GM13976 (cell line): ENCODE measurements around the gene CNTFR.

Source experiments
- DNase-seq: peaks from one replicate; pipeline ENCODE4 v3.0.0; 2012; ENCODE audit warnings: low spot score
- in situ Hi-C: fragments of 300-500 bp; cut with MboI; formaldehyde crosslinking; loops from one replicate; pipeline ENCODE4 v1.12.0; 2022; ENCODE audit warnings: low sequenced_read_pairs, mixed read lengths, inconsistent platforms; ENCODE audit not compliant: unreplicated experiment
- TF ChIP-seq, protein P1 (sequence below): IDR thresholded peaks from 2 replicates; pipeline ENCODE4 v1.5.1; 2012; ENCODE audit warnings: borderline replicate concordance, mild to moderate bottlenecking; ENCODE audit not compliant: insufficient read depth; ENCODE audit errors: extremely low read depth, missing control alignments, control extremely low read depth

Gene CNTFR

DNA sequence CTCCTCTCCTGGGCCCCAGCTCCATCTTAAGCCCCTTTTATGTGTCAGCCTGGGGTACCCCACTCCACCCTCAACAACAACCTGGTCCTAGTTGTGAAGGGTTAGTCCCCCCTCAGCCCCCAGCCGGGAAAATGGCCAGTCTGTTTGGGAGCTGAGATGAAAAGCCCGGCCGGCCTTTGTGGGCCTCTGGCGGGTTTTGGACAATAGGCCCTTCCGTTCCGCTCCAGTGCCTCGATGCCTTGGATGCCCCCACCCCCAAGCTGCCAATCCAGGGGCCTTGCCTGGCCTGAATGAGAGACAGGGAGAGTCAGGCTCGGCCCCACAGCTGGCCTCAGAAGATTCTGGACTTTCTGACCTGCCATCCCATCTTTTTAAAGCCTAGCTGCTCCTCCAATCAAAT is 9.2 kb downstream of the CNTFR start:
- DNase-seq = no peak
- TF ChIP-seq, protein P1, sequence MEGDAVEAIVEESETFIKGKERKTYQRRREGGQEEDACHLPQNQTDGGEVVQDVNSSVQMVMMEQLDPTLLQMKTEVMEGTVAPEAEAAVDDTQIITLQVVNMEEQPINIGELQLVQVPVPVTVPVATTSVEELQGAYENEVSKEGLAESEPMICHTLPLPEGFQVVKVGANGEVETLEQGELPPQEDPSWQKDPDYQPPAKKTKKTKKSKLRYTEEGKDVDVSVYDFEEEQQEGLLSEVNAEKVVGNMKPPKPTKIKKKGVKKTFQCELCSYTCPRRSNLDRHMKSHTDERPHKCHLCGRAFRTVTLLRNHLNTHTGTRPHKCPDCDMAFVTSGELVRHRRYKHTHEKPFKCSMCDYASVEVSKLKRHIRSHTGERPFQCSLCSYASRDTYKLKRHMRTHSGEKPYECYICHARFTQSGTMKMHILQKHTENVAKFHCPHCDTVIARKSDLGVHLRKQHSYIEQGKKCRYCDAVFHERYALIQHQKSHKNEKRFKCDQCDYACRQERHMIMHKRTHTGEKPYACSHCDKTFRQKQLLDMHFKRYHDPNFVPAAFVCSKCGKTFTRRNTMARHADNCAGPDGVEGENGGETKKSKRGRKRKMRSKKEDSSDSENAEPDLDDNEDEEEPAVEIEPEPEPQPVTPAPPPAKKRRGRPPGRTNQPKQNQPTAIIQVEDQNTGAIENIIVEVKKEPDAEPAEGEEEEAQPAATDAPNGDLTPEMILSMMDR = no peak
- in situ Hi-C loops = no loop called here

DNA sequence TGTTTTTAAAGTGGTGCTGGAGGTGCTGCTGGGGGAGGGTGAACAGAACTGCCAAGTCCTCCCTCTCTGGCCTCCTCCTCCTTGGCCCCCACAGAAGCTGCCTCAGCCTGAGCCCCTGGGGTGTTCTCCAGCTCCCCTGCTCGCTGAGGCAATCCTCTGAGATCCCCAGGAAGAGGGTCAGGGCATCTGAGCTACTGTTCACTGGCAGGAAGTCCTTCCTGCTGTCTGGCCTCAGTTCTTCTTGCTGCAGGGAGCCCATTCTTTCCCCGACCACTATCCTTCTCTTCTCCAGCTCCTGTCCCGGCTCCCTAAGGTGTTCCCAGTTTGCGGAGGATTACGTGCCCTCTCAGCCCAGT is 9.7 kb downstream of the CNTFR start:
- TF ChIP-seq, protein P1 = no peak
- DNase-seq = no peak
- in situ Hi-C loops = no loop called here

DNA sequence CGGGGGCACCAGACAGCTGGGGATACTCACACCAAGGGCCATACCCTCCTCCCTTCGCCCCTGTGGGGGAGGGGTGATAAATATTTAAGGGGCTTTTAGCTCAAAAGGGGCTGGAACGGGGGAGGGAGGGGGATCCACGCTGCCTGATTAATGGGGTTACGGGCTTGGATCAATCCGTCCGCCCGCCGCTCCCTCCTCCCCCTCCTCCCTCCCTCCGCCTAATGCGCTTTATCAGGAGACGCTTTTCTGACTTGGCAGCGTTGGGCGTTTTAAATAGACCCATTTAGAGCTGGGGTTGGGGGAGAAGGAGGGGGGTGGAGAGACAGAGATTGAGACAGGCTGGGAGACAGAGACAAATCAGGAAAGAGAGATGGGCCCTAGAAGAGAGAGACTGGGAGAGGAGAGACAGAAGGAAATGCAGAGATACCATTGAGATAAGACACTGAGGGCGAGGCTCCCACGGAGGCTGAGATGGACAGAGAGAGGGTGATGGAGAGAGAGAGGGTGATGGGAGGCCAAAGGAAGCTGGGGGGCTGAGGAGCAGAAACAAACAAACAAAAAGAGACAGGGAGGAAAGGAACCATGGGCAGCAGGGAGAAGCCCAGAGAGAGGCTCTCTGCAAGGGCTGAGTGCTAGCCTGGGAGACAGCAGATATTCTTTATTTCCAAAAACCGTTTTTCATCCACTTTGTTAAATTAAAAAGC is 10.3 kb downstream of the CNTFR start:
- in situ Hi-C loops = no loop called here
- TF ChIP-seq, protein P1 = no peak
- DNase-seq = no peak

DNA sequence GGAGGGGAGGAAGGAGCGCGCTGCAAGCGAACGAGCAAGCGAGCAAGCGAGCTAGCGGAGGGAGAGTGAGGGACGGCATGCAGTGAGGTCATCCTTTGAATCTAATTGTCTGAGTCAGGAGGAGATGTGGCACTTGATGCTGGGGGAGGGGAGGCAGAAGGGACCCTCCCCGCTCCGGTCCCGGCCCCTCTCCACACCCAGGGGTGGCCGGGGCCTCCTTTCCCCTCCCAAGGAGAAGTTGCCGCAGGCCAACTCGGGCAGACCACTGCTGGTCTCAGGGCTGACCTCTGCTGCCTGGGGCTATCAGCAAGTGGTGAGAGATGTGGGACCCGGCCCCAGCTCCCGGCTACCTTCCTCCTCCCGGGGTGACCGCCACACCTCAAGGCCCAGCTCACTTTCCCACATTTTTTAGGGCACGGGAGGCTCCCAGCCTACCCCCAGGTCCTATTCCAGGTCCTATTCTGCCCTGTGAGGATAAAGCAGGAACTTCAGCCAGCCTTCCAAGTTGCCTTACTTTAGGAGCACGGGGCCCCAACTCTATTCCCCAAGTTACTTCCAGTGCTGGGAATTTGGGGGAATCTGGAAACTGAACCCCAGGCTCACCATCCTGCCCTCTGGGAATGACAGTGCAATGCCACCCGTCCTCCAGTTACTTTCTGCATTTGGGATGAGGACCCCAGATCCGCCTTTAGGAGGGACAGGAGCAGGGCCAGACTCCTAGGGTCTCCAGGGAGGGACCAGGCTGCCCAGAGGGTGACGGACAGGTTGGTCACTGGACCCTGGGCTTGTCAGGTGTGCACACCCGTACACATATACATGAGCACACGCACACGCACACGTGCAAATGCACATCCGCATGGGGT is 11.1 kb downstream of the CNTFR start:
- no peak for DNase-seq

DNA sequence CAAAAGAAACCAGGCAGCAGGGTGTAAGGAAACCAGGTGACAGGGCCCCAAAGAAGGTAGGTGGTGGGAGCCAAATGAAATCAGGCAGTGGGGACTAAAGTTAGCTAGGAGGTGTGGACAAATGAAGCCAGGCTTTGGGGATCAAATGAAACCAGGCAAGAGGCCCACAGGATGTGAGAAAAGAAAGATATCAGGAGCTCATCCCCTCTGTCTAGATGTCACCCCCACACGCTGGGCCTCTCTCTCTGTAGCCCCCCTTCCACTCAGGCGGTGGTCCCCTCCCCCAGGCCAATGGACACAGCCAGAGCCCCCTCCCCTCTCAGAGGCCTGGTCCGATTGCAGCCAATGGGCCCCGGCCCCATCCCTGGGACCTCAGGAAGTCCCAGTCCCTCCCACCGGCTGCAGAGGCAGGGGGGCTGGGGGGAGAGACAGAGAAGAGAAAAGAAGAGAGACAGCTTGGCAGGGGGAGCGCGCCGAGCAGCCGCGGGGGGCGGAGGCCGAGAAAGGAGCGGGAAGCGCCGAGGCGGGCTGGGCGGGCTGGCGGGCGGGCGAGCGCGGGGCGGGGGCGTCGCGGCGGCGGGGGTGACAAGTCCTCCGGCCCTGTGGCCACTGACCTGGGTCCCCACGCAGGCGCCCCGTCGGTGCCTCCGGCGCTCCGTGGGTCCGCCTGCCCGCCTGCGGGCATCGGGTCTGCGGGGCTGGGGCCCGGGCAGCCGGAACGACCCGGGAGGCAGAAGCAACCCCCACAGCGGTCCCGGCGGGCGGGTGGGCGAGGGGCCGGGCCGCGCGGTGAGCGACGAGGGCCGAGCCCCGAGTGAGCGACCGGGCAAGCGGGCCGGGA is 11.9 kb downstream of the CNTFR start:
- DNase-seq = no peak
- in situ Hi-C loops = no loop called here
- TF ChIP-seq, protein P1 = no peak

More for the DNA sequence above, 11.1 kb downstream of the CNTFR start:
- TF ChIP-seq, protein P1 = no peak
- in situ Hi-C loops = no loop called here
